Activated CD4-positive, alpha-beta T cell treated with anti-CD3 and anti-CD28 coated beads, Interleukin-2, Interleukin-4, amounts not matched to agents 100 ng/mL and 50 ng/mL, durations not matched to agents 16 hours and 8 hours (primary cell): ENCODE results near the gene GIGYF2.
"Not testable (repeated sequence)": the region's sequence is repeated elsewhere in the genome, so short reads cannot be mapped to it uniquely, and the experiment has no call there.

Experiments used
- DNase-seq: peaks from one replicate; pipeline ENCODE4 v3.0.0-alpha.2; 2020; ENCODE audit warnings: low spot score

The GIGYF2 gene

DNA sequence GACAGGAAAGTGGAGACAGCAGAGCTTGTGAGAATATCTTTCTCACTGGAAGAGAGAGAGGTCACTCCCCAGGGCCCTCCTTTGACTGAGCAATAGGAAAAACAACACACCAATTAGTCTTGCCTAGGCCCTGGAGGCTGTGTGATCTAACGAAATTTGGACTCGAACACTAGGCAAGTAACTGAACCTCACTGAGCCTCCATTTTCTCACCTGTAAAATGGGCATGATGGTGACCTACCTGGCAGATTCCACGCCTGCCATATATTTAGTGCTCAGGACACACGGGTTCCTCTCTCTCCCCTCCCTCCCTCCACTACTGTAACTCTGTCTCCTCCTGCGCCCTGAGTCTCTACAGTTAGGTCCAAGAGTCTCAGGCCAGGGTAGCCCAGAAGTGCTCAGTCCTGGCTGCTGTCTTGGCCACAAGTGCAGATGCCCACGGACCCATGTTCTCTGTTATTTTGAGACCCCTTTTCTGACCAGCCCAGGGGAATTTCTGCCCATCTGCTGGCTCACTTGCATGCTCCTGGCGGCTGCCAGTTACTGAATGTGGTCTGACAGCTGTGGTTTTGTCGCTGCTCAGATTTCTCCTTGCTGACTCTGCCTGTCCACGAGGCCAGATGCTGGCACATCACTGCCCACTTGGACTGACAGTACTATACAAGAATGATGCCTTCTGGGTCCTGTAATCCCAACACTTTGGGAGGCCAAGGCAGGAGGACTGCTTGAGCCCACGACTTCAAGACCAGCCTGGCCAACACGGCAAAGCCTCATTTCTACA is 9.6 kb upstream of the GIGYF2 start:
- DNase-seq, result no peak

- no peak for DNase-seq
Measured at GRCh38 chr2:232688201-232688600, 8.9 kb upstream of the GIGYF2 start.

- DNase-seq, result no peak
Measured at GRCh38 chr2:232689152-232689910, 7.8 kb upstream of the GIGYF2 start.

DNA sequence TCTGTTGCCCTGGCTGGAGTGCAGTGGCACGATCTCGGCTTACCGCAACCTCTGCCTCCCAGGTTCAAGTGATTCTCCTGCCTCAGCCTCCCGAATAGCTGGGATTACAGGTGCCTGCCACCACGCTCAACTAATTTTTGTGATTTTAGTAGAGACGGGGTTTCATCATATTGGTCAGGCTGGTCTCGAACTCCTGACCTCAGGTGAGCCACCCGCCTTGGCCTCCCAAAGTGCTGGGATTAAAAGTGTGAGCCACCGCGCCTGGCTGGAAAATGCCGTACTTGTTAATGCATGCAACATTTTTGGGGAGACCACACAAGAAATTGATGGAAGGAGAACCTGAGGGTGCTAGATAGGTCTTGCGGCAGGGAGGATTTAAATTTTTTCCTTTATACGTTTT is 6.0 kb upstream of the GIGYF2 start:
- DNase-seq, result not testable (repeated sequence)

- no peak for DNase-seq
Measured at GRCh38 chr2:232693344-232693743, 3.8 kb upstream of the GIGYF2 start.

GRCh38 chr2:232696609-232697058 is 497 bp upstream of the GIGYF2 start:
- no peak for DNase-seq

- no peak for DNase-seq
Measured at GRCh38 chr2:232697807-232698110, 628 bp downstream of the GIGYF2 start.

DNA sequence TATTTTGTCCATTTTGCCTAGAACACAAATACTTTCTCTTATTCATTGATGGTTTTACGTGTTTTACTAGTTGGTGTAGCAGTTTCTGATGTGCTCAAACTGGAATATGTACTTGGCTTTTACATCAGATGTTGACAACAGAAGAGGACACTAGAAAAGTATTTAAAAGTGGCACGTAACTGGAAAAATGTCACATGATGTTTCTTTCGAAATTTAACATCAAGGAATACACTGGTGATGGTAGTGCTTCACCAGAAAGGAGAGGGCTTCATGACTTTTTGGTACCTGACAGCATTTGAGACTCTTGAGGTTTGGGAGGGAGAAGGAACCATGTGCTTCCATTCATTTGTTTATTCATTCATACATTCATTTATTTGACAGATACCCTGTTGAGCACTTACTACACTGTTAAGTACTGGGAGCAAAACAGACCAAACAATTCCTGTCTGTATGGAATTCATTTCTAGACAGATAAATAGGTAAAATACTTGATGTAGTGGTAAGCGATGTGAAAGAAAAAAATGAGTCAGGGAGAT is 1.5 kb downstream of the GIGYF2 start:
- no peak for DNase-seq

GRCh38 chr2:232699110-232699509 is 2.0 kb downstream of the GIGYF2 start:
- DNase-seq, result no peak

DNA sequence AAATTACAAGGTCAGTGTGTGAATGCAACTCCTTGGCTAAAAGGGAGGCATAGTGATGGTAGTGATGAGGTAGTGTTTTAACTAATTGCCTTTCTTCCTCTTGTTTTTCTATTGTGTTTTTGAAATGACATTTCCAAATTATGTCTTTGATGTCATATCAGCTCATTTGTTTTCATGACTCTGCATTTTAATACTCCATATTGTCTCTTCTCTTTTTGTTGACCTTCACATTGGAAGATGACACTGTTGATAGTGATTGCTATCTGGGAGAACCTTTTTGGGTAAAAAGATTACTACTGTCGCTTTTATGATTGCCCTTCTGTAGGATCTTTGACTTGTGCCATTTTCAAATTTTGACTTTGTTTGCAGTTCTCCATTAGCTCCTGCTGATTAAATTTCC is 3.0 kb downstream of the GIGYF2 start:
- no peak for DNase-seq

DNA sequence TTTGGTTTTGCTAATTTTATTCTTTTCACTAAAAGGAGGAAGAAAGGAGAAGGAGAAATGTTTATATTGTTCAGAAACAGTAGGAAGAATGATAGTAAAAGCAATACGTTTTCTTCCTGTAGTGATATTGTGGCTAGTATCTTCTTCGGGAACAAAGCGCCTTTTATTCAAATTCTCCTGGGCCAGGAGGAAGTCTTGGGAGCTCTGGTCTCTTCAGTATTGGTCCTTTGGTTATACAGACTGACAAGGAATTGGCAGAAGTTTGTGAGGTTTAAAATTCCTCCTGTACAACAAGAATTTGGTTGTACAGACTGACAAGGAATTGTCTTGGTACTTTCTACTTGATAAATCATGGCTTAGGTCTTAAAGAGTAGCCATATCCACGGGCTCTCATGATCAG is 9.9 kb downstream of the GIGYF2 start:
- no peak for DNase-seq

GRCh38 chr2:232713505-232713904 is 16.4 kb downstream of the GIGYF2 start:
- DNase-seq, result no peak

- DNase-seq, result no peak
Measured at GRCh38 chr2:232714969-232715368, 17.8 kb downstream of the GIGYF2 start.

GRCh38 chr2:232720056-232720455 is 22.9 kb downstream of the GIGYF2 start:
- DNase-seq, result not testable (repeated sequence)

- DNase-seq, result no peak
Measured at GRCh38 chr2:232721261-232721660, 24.1 kb downstream of the GIGYF2 start.

DNA sequence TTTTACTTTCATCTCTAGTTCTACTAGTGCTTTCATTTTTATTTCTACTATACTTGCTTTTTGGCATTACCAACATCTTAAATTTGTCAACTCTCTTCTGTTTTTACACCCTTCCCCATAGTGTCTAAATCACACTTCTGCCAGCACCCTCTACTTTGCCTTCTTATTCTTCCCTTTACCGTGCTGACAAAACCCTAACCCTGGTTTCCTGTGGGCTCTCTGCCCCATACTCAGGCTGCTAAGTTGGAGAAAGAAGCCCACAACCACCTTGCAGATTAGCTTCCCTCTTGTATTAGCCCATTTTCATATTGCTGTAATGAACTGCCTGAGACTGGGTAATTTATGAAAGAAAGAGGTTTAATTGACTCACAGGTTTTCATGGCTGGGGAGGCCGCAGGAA is 24.8 kb downstream of the GIGYF2 start:
- DNase-seq, result no peak

DNA sequence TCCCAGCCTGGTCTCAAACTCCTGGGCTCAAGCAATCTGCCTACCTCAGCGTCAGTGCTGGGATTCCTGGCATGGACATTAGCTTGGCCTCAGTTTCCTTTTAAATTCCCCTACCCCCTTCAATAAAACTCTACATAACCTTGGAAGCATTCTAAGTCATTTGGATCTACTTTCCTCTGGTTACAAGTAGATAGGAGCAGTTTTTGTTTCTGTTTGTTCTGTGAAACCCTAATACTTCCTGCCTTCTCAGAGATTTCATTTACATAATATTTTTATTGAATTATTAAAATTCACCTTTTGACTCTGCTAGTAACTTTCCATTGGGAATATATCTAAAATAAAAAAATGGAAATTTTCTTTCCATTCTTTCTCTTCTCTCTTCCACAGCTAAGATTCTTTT is 25.9 kb downstream of the GIGYF2 start:
- no peak for DNase-seq

- DNase-seq, result no peak
Measured at GRCh38 chr2:232728785-232729184, 31.7 kb downstream of the GIGYF2 start.

GRCh38 chr2:232731470-232731869 is 34.3 kb downstream of the GIGYF2 start:
- DNase-seq, result no peak

GRCh38 chr2:232741294-232741693 is 44.2 kb downstream of the GIGYF2 start:
- no peak for DNase-seq

DNA sequence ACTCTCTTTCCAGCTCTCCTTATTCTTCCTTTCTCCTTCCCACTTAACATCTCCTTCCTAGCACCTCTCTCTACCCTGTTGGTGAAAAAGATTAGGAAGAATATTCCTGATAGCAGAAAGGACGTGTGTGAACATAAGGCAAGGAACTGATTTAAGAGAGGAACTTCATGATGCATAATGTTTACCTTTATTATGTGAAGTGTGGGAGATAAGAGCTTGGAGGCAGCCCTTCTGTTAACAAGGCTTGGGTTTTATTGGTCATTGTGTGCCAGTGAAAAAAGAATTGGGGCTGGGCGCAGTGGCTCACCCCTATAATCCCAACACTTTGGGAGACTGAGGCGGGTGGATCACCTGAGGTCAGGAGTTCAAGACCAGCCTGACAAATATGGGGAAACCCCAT is 44.8 kb downstream of the GIGYF2 start:
- no peak for DNase-seq

DNA sequence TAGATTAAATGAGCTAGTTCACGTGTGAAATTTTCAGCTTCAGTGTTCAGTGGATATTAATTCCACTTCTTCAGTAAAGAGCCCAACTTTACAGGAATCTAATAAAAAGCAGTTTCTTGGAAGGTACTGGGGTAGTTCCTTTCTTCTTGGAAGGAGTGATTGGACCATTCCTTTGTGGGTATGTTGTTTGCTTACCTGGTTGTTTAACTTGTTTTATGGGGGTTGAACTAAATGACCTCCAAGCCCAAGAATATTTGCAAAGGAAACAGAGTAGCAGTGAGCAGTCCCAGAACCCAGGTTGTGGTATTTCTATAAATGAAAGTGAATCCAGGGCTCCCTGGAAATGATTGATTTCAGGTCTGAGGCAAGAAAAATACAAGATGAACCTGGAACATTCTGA is 47.8 kb downstream of the GIGYF2 start:
- DNase-seq, result no peak

DNA sequence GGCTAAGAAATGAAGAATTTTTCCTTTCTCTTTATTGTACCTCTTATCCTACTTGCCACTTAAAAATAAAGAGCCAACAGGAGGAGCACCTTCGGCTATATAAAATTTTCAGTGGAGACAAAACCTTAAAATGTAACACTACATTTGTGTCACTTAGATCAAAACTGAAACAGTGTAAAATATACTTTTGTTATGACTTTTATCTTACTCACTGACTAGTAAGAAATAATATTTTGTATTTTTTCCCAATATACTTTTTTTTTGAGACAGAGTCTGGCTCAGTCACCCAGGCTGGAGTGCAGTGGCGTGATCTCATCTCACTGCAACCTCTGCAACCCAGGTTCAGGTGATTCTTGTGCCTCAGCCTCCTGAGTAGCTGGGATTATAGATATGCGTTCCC is 50.9 kb downstream of the GIGYF2 start:
- no peak for DNase-seq
